ENCODE measurements around the gene RMDN3.

Gene RMDN3

DNA sequence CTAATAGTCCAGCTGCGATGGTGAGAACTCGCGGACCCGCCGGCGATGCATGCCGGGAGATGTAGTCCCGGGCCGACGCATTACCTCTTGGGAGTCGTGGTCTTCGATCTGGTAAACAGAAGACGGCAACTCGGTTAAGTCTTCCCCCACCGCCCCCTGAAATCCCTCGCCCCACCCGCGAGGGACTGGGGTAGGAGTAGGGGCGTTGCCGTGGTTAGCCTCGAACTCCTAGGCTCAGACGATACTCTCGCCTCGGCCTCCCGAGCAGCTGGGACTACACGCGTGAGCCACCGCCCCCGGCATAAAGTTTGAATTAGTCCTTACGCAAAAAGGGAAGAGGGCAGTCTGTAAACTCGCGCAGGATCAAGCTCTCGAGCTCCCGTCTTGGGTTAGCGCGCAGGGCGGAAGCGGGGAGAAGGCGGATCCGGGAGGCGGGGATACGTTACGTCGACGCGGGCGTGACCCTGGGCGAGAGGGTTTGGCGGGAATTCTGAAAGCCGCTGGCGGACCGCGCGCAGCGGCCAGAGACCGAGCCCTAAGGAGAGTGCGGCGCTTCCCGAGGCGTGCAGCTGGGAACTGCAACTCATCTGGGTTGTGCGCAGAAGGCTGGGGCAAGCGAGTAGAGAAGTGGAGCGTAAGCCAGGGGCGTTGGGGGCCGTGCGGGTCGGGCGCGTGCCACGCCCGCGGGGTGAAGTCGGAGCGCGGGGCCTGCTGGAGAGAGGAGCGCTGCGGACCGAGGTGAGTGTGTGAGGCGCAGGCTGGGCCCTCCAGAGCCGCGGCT lies 60.2 kb downstream of the RMDN3 start, which contains the start of gene RAD51:
Gene RAD51, plus strand, starts transcription at position 487 of the 781 bp plus-strand sequence. CDS start 3,585 bp downstream, outside the sequence.
- in situ Hi-C loops (cut with HindIII; ENCODE audit: low sequenced_read_pairs), result no loop called here
- peak; percentile 95 for DNase-seq (ENCODE audit: low read depth, low spot score)
- TF ChIP-seq, protein P1, sequence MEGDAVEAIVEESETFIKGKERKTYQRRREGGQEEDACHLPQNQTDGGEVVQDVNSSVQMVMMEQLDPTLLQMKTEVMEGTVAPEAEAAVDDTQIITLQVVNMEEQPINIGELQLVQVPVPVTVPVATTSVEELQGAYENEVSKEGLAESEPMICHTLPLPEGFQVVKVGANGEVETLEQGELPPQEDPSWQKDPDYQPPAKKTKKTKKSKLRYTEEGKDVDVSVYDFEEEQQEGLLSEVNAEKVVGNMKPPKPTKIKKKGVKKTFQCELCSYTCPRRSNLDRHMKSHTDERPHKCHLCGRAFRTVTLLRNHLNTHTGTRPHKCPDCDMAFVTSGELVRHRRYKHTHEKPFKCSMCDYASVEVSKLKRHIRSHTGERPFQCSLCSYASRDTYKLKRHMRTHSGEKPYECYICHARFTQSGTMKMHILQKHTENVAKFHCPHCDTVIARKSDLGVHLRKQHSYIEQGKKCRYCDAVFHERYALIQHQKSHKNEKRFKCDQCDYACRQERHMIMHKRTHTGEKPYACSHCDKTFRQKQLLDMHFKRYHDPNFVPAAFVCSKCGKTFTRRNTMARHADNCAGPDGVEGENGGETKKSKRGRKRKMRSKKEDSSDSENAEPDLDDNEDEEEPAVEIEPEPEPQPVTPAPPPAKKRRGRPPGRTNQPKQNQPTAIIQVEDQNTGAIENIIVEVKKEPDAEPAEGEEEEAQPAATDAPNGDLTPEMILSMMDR (IDR thresholded peaks at IDR 0.05; ENCODE audit: low read depth, low read length), result no peak
- peak within 1 kb of the TSS; percentile 98 for H3K4me3 ChIP-seq (ENCODE audit: low read depth, low read length)

- no peak for DNase-seq (ENCODE audit: low read depth, low spot score)
- TF ChIP-seq, protein P1 (IDR thresholded peaks at IDR 0.05; ENCODE audit: low read depth, low read length), result no peak
- in situ Hi-C loops (cut with HindIII; ENCODE audit: low sequenced_read_pairs), result no loop called here
- H3K4me3 ChIP-seq (ENCODE audit: low read depth, low read length), result peak overlapping the region; percentile 98
Observed at GRCh38 chr15:40693904-40694687, 61.0 kb downstream of the RMDN3 start.

DNA sequence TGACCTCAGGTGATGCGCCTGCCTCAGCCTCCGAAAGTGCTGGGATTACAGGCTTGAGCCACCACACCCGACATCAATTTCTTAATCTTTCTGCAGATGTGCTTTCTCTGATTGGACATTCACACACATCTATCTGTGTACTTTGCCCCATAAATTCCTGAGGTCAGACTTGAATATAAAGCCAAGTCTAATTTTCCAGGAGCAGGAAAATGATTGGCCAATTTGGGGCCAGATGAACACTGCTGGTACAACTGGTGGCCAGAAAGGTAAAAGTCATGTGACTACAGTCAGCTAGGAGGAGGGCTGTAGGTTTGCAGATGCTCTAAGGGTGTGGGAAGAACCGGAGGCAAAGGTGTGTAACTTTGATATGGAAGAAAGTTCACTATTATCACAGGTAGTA lies 63.3 kb downstream of the RMDN3 start:
- TF ChIP-seq, protein P1 (IDR thresholded peaks at IDR 0.05; ENCODE audit: low read depth, low read length), result no peak
- DNase-seq (ENCODE audit: low read depth, low spot score), result no peak
- in situ Hi-C loops (cut with HindIII; ENCODE audit: low sequenced_read_pairs), result no loop called here
- H3K4me3 ChIP-seq (ENCODE audit: low read depth, low read length), result no peak overlapping the region

GRCh38 chr15:40688932-40689799 lies 65.9 kb downstream of the RMDN3 start:
- in situ Hi-C loops (cut with HindIII; ENCODE audit: low sequenced_read_pairs), result no loop called here
- DNase-seq (ENCODE audit: low read depth, low spot score), result no peak
- TF ChIP-seq, protein P1 (IDR thresholded peaks at IDR 0.05; ENCODE audit: low read depth, low read length), result no peak
- H3K4me3 ChIP-seq (ENCODE audit: low read depth, low read length), result no peak overlapping the region
